Measurements from ENCODE around the gene FAM174A.

FAM174A gene

DNA sequence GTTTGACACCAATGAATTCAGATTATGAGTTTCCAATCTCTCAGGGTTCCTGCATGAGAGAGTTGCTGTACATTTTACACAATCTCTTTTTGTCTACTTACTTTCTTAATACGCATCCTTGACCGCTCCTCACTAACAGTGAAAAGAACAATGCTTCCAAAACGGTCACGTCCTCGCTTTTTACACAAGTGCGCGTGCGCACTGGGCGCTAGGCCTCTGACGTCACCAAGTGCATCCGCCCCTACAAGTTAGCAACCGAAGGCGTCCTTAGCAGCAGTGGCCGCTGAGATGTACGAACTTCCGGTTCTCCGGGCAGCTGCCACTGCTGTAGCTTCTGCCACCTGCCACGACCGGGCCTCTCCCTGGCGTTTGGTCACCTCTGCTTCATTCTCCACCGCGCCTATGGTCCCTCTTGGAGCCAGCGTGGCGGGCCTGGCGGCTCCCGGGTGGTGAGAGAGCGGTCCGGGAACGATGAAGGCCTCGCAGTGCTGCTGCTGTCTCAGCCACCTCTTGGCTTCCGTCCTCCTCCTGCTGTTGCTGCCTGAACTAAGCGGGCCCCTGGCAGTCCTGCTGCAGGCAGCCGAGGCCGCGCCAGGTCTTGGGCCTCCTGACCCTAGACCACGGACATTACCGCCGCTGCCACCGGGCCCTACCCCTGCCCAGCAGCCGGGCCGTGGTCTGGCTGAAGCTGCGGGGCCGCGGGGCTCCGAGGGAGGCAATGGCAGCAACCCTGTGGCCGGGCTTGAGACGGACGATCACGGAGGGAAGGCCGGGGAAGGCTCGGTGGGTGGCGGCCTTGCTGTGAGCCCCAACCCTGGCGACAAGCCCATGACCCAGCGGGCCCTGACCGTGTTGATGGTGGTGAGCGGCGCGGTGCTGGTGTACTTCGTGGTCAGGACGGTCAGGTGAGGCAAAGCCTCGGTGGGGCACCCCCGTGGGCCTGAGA is at the start of gene FAM174A:
TSS of gene FAM174A (plus strand) at position 315 of the 946 bp plus-strand sequence. CDS start at position 472, 157 bp downstream.
- DNase-seq (ENCODE audit: low read depth in 2 of 3, low spot score in 1 of 3) = peak; percentile 89 to 92 (median 90)

DNA sequence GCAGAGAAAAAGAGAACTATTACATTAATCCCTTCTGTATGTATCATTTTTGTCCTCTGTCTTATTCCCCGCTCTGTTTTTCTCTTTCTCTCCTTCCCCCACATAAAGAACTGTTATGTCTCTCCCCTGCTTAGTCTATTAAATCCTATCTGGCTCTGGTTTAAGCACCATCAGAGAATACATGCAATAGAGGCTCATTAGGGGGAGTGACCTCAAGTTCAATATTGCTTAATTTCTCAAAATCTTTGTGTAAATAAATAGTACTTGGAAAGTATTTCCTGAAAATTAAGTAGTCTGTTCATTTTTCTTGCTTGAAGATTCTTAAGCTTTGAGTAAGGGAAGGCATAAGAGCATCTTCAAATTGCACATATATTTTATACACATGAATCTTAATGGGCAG is 41.2 kb upstream of the FAM174A start:
- no peak for DNase-seq (ENCODE audit: low read depth in 2 of 3, low spot score in 1 of 3)

DNA sequence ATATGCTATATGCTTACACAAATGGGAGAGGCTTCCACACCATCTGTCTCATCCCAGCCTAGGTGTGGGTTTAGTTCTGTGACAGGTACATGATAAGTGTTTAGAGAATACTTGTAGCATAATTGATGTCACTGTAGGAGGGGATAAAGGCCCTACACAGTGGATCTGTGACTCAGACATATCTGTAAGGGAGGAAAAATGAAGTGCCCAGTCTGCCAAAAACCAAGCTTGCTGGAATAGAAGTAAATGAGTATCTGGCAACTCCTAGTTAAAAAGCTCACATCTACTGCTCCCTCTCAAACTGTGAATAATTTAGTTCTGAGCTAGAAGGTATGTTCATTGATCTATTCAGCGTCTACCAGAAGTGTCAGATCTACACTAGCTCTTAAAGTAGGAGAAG is 38.9 kb upstream of the FAM174A start:
- DNase-seq (ENCODE audit: low read depth in 2 of 3, low spot score in 1 of 3) = no peak

DNA sequence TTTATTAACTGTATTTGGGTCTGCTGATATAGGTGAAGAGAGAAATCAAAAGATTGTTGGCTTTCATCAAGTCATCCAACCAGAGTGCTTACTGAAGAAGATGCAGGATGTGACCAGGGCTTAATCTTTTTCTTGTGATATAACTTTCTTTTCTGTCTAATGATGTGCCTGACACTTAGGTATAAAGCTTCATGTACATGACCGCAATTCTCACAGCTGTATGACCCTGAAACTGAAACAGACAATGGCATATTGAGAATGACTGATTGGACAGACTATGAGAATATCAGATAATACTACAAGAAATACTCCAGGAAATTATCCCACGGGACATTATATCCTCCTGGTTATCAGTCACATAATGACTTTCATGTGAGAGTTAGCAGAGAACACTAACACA is 32.5 kb upstream of the FAM174A start:
- DNase-seq (ENCODE audit: low read depth in 2 of 3, low spot score in 1 of 3) = no peak

DNA sequence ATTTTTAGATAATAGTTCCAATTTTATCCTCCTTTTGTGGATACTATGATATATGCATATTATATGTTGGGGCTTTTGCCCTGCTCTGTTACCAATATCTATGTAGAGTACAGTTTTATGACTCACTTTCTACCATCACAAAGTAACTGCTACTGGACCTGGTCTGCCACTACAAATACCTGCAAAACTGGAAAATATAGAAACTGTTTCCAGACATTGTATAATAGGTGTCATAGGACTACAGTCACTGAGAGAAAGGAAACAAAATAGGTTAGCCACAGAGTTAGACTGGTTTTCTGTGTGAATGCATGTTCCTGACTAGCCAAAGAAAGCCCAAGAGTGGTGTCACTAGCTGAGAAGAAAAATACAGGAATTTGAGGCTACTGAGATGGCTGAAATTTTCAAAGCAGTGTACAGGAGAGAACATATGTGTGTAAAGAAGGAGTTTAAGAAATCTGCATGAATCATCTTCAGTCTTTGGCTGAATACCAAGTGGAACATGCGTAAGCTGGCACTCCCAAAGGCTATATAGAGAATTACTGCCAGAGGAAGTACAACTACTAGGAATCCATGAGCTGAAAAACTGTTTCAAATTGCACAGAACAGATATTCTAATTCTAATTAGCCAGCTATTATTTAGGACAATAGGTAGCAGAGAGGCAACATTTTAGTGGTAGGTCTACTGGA is 29.0 kb upstream of the FAM174A start:
- DNase-seq (ENCODE audit: low read depth in 2 of 3, low spot score in 1 of 3) = no peak

DNA sequence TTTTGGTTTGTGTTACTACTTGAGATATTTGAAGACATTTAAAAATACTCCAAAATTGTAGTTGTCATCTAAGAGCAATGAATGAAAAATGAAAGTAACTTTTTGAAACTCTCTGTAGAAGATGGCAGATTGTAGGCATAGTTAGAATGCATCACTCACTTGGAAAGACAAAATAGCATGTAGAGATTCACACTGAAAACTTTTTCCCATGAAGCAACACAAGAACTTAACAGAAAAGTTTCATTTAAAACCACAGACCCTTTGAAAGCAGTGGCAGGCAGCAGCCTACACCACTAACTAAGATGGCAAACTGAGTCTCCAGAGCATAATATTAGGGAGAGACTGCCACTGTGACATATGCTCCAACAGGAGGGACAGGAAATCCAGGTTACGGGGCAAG is 18.9 kb upstream of the FAM174A start:
- DNase-seq (ENCODE audit: low read depth in 2 of 3, low spot score in 1 of 3) = no peak

DNA sequence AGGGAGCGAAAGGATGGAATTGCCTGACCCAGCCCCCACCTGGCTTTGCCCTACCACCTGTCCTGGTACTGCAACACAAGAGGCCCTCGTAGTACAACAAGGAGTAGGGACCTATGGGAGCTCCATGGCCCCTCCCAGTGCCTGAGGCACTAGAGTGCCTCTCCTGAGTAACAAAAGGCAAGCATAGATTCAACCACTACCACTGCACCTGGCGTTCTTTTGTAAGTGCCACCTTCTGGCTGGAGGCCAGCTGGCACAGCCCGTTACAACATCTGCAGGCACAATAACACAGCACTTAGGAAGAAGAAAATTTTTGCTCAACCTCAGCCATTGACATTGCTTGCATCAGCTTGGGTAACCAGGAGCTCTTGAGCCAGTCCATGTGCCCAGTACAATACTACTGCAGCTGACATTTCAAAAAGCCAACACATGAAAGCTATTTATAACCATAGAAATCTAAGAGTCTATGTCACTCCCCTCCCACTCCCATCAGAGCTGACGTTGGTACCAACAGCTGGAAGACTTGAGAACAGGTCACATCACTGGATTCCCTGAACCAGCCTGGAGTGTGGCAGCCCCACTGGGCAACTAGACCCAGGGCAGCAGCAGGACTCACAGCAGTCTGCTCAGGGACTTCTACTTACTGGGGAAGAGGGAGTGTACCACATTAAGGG is 17.7 kb upstream of the FAM174A start:
- no peak for DNase-seq (ENCODE audit: low read depth in 2 of 3, low spot score in 1 of 3)

DNA sequence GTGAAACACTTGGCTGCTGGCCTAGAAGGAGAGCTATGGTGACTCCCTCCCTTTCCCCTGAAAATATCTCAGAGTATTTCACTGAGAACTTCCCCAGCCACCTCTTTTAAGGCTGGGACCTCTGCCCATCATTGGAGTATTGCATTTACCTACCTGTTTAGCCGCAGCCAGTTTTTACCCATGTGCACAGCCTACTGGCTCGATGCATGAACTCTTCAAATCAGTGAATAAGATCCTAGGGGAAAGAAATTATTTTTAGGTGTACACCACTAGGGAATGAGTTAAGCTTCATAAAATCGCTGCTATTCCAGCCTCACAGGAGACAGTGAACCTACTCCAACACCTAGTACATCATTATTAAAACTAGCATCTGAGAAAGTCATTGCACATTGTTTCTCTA is 16.8 kb upstream of the FAM174A start:
- no peak for DNase-seq (ENCODE audit: low read depth in 2 of 3, low spot score in 1 of 3)

DNA sequence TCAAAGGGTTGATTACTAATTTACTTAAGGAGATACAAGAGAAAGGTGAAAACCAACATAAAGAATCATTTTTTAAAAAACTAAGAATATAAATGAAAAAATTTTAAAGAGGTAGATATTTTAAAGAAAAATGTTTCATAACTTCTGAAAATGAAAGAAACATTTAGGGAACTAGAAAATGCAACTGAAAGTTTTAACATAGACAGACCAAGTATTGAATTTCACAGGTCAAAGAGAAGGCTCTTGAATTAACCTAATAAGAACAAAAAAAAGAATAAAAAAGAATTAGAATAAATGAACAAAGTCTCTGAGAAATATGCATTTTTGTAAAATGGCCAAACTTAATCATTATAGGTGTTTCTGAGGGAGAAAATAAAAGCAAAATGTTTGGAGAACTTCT is 16.1 kb upstream of the FAM174A start:
- no peak for DNase-seq (ENCODE audit: low read depth in 2 of 3, low spot score in 1 of 3)

DNA sequence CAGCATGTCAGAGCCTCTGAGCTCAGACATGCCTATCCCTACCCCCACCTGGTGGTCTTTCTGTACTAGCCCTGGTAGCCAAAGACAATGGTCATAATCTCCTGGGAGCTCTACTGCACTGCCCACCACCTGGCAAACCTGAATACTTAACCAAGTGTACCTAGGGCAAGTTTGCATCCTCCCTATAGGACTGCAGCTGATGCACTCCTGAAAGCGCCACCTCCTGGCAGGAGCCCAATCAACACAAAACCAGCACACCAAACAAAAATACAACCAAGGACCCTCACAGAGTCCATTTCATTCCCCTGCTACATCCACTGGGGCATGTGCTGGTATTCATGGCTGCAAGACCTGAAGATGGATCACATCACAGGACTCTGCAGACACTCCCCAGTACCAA is 14.8 kb upstream of the FAM174A start:
- no peak for DNase-seq (ENCODE audit: low read depth in 2 of 3, low spot score in 1 of 3)

DNA sequence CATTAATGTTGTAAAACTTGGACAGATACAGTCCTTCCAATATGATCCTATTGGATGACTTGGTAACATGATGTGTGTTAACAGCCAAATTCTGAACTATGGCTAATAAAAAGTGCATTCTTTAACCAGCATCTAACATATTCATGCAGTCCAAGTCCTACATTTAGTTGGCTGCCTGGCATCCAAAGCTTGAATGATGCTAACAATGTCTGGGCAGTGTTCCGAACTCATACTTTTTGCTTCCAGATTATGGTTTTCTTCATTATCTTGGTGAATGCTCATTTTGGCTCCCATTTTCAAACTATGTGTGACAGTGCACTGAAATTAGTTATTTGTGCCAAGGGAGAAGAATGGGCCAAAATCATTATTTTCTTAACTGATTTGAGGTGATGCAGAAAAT is 2.8 kb downstream of the FAM174A start:
- no peak for DNase-seq (ENCODE audit: low read depth in 2 of 3, low spot score in 1 of 3)

DNA sequence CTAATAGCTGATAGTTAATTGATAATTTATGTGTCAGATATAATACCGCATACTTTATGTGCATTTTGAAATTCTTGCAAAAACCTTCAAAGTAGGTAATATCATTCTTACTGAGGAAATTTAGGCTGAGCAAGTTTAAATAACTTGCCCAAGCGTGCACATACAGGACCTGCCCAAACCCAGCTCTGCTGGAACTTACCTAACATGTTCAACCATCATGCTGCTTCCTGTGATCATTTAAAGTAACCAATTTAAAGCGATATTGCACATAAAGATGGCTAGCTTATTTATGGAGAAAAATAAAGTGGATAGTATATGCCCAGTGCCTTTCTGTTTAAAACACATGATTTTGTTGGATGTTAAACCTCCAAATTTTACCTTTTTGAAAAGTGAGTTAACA is 4.3 kb downstream of the FAM174A start:
- no peak for DNase-seq (ENCODE audit: low read depth in 2 of 3, low spot score in 1 of 3)

DNA sequence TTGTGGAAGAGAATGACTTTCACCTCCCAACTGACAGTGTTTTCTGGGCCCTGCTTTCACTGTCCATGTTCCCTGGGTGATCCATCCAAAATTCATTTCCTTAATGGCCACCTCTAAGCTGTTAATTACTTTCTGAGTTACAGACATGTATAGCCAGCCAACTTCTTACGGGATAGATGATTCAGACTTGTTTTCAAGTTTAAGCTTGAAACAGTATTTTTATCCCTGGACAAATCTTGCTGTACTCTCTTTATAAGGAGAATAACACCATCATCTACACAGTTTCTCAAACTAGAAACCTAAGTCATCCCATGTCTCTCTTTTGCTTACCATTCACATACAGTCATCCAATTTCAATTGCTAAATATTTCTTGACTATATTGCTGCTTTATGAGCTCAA is 6.9 kb downstream of the FAM174A start:
- no peak for DNase-seq (ENCODE audit: low read depth in 2 of 3, low spot score in 1 of 3)

DNA sequence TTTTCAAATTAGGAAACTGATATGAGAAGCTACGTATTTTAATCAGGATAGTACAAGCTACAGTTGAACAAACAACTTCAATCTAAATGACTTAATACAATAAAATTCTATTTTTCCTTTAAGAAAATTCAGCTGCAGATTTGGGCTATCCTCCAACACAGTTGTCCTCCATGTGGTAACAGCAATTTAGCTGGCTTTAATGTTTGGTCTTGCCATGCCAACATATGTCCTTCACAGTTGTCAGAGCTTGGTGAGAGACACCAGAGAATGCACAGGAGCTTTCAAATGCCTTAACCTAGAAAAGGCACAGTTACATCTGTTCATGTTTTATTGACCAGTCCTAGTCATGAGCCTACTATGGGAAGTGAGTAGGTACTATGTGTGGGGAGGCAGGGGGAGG is 10.8 kb downstream of the FAM174A start:
- DNase-seq (ENCODE audit: low read depth in 2 of 3, low spot score in 1 of 3) = no peak

DNA sequence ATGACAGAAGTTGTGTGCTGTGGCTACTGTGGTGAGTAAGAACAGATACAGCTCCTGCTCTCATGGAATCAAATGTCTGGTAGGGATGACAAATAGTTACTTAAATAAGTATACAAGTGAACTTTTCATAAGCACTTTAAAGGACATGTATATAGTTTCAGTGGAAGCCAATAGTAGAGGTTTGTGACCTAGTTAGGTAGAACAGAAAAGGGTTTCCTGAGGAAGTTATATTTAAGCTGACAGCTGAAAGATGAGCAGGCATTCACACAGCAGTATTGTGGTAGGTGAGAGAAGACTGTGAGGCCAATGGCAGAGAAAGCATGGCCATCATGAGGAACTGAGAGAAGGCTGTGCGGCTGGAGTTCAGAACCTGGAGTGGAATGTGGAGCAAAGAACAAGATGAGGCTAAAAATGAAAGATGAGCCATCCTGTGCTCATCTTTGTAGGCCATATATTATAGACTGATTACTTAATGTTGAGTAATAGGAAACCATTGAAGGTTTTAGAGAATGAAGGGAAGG is 15.4 kb downstream of the FAM174A start:
- DNase-seq (ENCODE audit: low read depth in 2 of 3, low spot score in 1 of 3) = peak in 1 of 3 donors; percentile 2

DNA sequence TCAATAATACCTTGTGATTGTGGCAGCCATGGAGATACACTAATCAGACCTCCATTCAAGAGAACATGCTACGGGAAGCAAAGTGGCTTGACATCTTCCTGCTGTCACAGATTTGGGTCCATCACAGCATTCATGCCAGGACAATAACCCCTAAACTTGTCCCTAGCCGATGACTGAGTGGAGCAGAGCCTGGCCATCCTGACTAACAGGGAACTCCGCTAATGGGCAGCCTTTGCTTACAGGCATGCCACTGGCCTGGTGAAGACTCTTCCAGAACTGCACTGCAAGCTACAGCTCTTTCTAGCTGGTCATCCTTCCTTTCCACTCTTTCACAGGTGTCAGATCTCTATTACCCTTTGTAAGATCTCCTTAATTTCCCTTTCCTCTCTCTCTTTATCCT is 16.0 kb downstream of the FAM174A start:
- no peak for DNase-seq (ENCODE audit: low read depth in 2 of 3, low spot score in 1 of 3)

DNA sequence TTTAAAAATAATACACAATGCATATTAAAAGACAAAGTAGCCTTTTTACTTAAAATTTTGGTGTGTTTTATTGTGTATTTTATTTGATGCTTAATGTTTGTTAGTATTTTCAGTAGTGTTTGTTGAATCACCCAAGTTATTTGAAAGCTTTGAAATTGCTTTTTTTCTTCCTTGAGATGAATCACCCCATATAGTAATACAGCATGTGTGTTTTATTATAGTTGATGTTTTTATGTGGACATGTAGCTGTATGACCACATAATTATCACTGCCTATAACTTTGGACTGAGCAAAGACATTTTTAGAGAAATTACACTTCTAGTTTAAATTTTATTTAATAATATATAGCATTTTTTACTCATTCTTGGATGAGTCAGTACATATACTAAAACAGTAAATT is 18.0 kb downstream of the FAM174A start:
- DNase-seq (ENCODE audit: low read depth in 2 of 3, low spot score in 1 of 3) = no peak

DNA sequence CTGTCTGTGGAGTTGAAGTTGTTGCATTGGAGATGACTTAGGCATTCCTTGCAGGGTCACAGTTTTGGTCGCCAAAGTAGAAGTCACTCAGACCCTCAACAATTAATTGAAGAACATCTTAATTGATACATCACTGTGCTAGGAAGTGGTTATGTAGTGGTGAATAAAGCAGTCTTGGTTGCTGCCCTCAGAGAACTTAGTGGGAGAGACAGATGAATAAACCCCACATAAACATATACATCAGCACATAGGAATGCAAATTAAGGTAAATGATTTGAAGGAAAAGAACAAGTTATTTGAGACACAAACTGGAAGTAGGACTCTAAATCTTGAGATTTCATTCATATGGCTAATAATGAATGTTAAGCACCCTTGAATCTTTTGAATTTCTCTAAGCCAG is 25.7 kb downstream of the FAM174A start:
- DNase-seq (ENCODE audit: low read depth in 2 of 3, low spot score in 1 of 3) = no peak

DNA sequence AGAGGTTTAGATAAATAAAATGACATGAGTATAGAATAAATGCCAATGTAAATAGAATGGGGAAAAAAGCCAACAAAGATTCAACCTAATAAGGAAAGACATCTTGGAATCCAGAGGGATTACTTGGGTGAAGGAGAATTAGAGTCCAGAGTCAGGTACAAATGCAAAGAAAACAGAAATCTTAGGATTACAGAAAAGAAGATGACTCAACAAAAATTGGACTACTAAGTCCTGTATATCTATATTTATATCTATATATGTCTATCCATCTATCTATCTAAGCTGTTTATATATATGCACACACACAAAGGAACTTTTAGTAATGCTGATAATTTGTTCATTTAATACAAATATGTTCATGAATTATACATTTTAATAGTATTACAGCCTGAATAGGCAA is 27.6 kb downstream of the FAM174A start:
- no peak for DNase-seq (ENCODE audit: low read depth in 2 of 3, low spot score in 1 of 3)

DNA sequence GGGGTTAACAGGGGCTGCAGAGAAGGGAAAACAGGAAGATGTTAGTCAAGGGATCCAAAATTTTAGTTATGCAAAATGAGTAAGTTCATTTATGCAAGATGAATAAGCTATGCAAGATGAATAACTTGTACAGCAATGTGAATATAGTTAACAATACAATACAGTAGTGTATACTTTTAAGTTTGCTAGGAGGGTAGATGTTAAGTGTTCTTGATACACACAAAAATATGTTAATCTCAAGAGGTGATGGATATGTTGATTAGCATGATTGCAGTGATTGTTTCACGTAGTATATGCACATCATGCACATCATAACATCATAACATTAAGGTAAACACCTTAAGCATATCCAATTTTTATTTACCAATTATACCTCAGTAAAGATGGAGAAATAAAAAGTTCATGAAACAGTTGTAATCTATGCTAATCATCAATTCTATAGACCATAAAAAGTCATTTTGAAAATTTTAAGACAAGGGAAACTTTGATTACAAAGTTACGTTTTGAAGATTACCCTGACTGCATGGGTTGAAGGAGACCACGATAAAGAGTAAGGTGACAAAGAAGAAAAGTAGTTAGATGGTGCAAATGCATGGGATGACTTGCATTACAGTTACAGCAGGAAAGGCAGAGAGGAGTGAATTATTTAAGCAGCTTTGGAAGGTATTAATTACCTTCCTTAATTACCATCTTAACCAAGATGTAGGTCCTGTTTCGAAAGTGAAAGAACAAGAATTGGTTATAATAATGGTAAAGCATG is 31.4 kb downstream of the FAM174A start:
- DNase-seq (ENCODE audit: low read depth in 2 of 3, low spot score in 1 of 3) = no peak

DNA sequence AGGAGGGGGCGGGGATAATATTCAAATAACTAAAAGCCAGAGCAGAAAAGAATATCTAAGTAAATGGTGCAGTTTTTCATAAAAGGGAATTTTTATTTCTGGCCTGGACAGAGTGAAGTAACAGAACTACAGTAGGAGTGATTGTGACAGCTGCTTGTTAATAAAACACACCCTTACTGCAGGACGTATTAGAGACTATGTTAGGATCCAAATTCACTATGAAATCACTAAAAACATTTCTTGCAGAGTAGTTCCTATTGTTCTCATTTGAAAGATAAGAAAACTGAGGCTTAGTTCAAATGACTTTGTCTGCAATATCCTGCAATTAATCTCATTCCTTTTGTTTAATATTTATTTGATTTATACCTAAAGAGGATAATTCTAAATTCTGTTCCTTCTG is 39.5 kb downstream of the FAM174A start:
- DNase-seq (ENCODE audit: low read depth in 2 of 3, low spot score in 1 of 3) = no peak

All from stimulated activated CD4-positive, alpha-beta T cell treated with anti-CD3 and anti-CD28 coated beads, Interleukin-12 subunit alpha, Interleukin-12 subunit beta, amount 100 ng/mL, for 48 hours (primary cell).